Esophagus muscularis mucosa (tissue), 3 donors: ENCODE results near the gene RUNX1.

ENCODE experiments used
- POLR2A ChIP-seq: fragments of 450-650 bp; IDR thresholded peaks from one replicate; pipeline ENCODE4 v1.6.1; 2017; ENCODE audit warnings: antibody characterized with exemption, moderate library complexity, mild to moderate bottlenecking, low read depth
- POLR2AphosphoS5 ChIP-seq, 2 donors: sonication (generic); formaldehyde crosslinking; IDR thresholded peaks; one replicate each; pipeline ENCODE4 v1.6.1; 2017; ENCODE audit warnings: antibody characterized with exemption in 2 of 2
- TF ChIP-seq, protein P1 (sequence below), 3 experiments: fragments of 200-600 bp in 2 of 3; fragments of 450-650 bp in 1 of 3; sonication (generic) in 2 of 3; IDR thresholded peaks; one replicate each; pipeline ENCODE4 v1.5.1; 2017 to 2019; ENCODE audit warnings: antibody characterized with exemption in 3 of 3, mild to moderate bottlenecking in 2 of 3, moderate library complexity in 1 of 3

- TF ChIP-seq, protein P1, sequence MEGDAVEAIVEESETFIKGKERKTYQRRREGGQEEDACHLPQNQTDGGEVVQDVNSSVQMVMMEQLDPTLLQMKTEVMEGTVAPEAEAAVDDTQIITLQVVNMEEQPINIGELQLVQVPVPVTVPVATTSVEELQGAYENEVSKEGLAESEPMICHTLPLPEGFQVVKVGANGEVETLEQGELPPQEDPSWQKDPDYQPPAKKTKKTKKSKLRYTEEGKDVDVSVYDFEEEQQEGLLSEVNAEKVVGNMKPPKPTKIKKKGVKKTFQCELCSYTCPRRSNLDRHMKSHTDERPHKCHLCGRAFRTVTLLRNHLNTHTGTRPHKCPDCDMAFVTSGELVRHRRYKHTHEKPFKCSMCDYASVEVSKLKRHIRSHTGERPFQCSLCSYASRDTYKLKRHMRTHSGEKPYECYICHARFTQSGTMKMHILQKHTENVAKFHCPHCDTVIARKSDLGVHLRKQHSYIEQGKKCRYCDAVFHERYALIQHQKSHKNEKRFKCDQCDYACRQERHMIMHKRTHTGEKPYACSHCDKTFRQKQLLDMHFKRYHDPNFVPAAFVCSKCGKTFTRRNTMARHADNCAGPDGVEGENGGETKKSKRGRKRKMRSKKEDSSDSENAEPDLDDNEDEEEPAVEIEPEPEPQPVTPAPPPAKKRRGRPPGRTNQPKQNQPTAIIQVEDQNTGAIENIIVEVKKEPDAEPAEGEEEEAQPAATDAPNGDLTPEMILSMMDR (IDR thresholded peaks at IDR 0.05): no peak
- TF ChIP-seq POLR2A (no peak), POLR2AphosphoS5 (IDR thresholded peaks at IDR 0.05) (no peak)
Observed at GRCh38 chr21:34852448-34852847, 196.7 kb downstream of the RUNX1 start.
